NCI-H1694 treated with DMSO at 0.1 percent for 48 hours (cell line): ENCODE results near the gene SHISAL1.

Experiments used
- DNase-seq: peaks from one replicate; lab custom pipeline; 2025; lab: John Stamatoyannopoulos, UW

SHISAL1 gene

GRCh38 chr22:44207981-44208317, 104.8 kb downstream of the SHISAL1 start:
- DNase-seq = no peak

- no peak for DNase-seq
Observed at GRCh38 chr22:44207173-44207980, 105.4 kb downstream of the SHISAL1 start.

GRCh38 chr22:44206696-44207095, 106.1 kb downstream of the SHISAL1 start:
- no peak for DNase-seq

- no peak for DNase-seq
Observed at GRCh38 chr22:44206330-44206645, 106.5 kb downstream of the SHISAL1 start.

- no peak for DNase-seq
Observed at GRCh38 chr22:44205516-44206329, 107.0 kb downstream of the SHISAL1 start.

GRCh38 chr22:44204739-44205515, 107.8 kb downstream of the SHISAL1 start:
- DNase-seq = no peak

GRCh38 chr22:44203203-44203602, 109.5 kb downstream of the SHISAL1 start:
- DNase-seq = no peak

GRCh38 chr22:44202261-44202789, 110.4 kb downstream of the SHISAL1 start:
- DNase-seq = no peak

GRCh38 chr22:44201665-44202064, 111.1 kb downstream of the SHISAL1 start:
- DNase-seq = peak; percentile 87

GRCh38 chr22:44200855-44201550, 111.7 kb downstream of the SHISAL1 start:
- peak; percentile 43 for DNase-seq

GRCh38 chr22:44200451-44200850, 112.3 kb downstream of the SHISAL1 start:
- DNase-seq = no peak

GRCh38 chr22:44199866-44200265, 112.9 kb downstream of the SHISAL1 start:
- no peak for DNase-seq

GRCh38 chr22:44199164-44199563, 113.6 kb downstream of the SHISAL1 start:
- no peak for DNase-seq

GRCh38 chr22:44197271-44197670, 115.5 kb downstream of the SHISAL1 start:
- no peak for DNase-seq

- DNase-seq = peak; percentile 12
Observed at GRCh38 chr22:44196731-44197131, 116.0 kb downstream of the SHISAL1 start.

- no peak for DNase-seq
Observed at GRCh38 chr22:44196241-44196640, 116.5 kb downstream of the SHISAL1 start.

- no peak for DNase-seq
Observed at GRCh38 chr22:44195189-44195871, 117.4 kb downstream of the SHISAL1 start.

GRCh38 chr22:44194569-44194968, 118.2 kb downstream of the SHISAL1 start:
- no peak for DNase-seq
